Stimulated activated effector memory CD8-positive, alpha-beta T cell treated with anti-CD3 and anti-CD28 coated beads, Interleukin-12 subunit alpha, Interleukin-12 subunit beta, amount 100 ng/mL, for 72 hours (primary cell): ENCODE data around the gene GRPEL2.

ENCODE experiments used
- ATAC-seq: fragments of 150-1000 bp; cut with Tn5 transposase; 2 replicates; pipeline ENCODE4 v1.10.0; 2021
- DNase-seq, 2 donors: peaks; one replicate each; pipeline ENCODE4 v3.0.0; 2021 to 2022; ENCODE audit warnings: low spot score in 2 of 2
- H3K27ac Mint-ChIP-seq: one replicate; pipeline ENCODE4 v1.8.0; 2022; ENCODE audit warnings: mild to moderate bottlenecking, mixed read lengths
- H3K36me3 Mint-ChIP-seq: one replicate; pipeline ENCODE4 v1.8.0; 2022; ENCODE audit warnings: mild to moderate bottlenecking, mixed read lengths
- H3K4me1 Mint-ChIP-seq: one replicate; pipeline ENCODE4 v1.8.0; 2022; ENCODE audit warnings: mixed read lengths
- H3K4me3 Mint-ChIP-seq: one replicate; pipeline ENCODE4 v1.8.0; 2022; ENCODE audit warnings: mild to moderate bottlenecking, mixed read lengths
- H3K9me3 Mint-ChIP-seq: one replicate; pipeline ENCODE4 v1.8.0; 2022; ENCODE audit warnings: mixed read lengths

GRPEL2 gene

GRCh38 chr5:149345147-149345891 lies at the start of gene GRPEL2:
Gene GRPEL2 (plus strand): TSS chr5:149345499. CDS start chr5:149345540, 41 bp downstream.
- H3K27ac Mint-ChIP-seq: peak within 1 kb of the TSS; percentile 96
- DNase-seq: peak; percentile 81 to 95
- peak within 1 kb of the TSS; percentile 91 for H3K4me3 Mint-ChIP-seq
- peaks cover 52% of the 10 kb centered on the region for H3K36me3 Mint-ChIP-seq
- ATAC-seq: peak; percentile 96
- H3K9me3 Mint-ChIP-seq: no peaks in the 10 kb centered on the region
- peaks cover 47% of the 10 kb centered on the region for H3K4me1 Mint-ChIP-seq

DNA sequence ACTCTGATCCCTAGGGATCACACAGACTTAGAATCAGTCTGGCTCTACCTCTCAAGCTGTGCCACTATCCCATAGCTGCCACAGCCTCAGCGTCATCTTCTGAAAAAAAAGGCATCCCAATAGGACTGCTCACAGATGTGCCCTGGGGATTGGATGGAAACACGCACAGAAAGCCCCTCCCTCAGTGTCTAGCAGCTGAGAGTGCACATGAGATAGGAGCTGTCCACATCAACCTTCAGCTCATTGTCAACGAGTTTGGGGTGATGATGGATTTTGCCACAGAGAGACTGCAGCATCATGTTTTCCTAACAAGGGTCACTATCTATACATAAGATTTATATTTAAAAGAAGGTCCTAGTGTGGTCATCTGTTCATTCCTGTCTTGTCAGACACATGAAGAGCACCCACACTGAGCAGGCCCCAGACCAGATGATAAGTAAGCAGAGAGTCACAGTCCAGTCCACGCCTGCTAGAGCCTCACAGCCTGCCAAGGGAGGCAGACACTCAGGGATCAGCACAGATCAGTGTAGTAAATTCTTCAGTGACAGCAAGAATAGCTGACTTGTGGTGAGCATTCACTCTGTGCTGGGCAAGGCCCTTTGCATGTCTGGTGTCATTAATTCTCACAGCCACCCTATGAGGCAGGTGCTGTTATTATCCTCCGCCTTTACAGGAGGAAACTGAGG lies 47.8 kb upstream of the GRPEL2 start:
- no peak overlapping the region for H3K27ac Mint-ChIP-seq
- no peaks in the 10 kb centered on the region for H3K4me1 Mint-ChIP-seq
- ATAC-seq: no peak

GRCh38 chr5:149298163-149298562 lies 47.1 kb upstream of the GRPEL2 start:
- Mint-ChIP-seq H3K27ac (no peak overlapping the region), H3K9me3 (no peaks in the 10 kb centered on the region), H3K4me3 (no peak overlapping the region), H3K36me3 (no peaks in the 10 kb centered on the region), H3K4me1 (no peaks in the 10 kb centered on the region)
- ATAC-seq (no peak), DNase-seq (no peak)

More for the DNA sequence above, 47.8 kb upstream of the GRPEL2 start:
- Mint-ChIP-seq H3K4me3 (no peak overlapping the region), H3K36me3 (no peaks in the 10 kb centered on the region), H3K9me3 (no peaks in the 10 kb centered on the region)
- DNase-seq: no peak

DNA sequence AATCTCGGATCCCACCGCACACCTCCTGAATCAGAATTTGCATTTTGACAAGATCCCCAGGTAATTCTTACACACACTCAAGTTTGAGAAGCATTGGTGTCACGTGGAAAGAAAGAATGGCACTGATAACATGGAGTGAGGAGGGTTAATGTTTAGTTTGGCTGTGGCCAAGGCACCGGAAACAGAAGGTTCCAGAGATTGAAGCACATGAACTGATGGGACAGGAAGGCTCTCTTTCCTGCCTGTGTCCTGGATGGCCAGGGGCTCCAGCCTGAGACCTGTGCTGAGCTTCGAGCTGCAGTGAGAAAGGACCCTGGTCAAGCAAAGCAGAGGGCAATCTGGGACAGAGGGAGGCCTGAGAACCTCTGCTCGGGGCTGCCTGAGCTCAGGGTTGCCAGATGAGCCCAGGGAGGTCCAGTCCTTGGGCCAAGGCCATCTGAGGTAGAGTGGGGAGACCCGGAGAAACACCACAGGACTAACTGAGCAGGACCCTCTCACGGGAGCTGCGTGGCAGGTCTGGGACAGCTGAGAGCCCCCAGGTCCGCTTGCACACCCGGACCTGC lies 46.4 kb upstream of the GRPEL2 start:
- ATAC-seq (no peak), DNase-seq (no peak)
- H3K9me3 Mint-ChIP-seq: no peaks in the 10 kb centered on the region
- H3K4me1 Mint-ChIP-seq: no peaks in the 10 kb centered on the region
- H3K4me3 Mint-ChIP-seq: no peak overlapping the region
- no peaks in the 10 kb centered on the region for H3K36me3 Mint-ChIP-seq
- H3K27ac Mint-ChIP-seq: no peak overlapping the region

GRCh38 chr5:149299451-149300054 lies 45.7 kb upstream of the GRPEL2 start:
- no peak overlapping the region for H3K4me3 Mint-ChIP-seq
- no peaks in the 10 kb centered on the region for H3K4me1 Mint-ChIP-seq
- no peak for DNase-seq
- ATAC-seq: peak; percentile 35
- H3K36me3 Mint-ChIP-seq: no peaks in the 10 kb centered on the region
- H3K27ac Mint-ChIP-seq: no peak overlapping the region
- no peaks in the 10 kb centered on the region for H3K9me3 Mint-ChIP-seq

DNA sequence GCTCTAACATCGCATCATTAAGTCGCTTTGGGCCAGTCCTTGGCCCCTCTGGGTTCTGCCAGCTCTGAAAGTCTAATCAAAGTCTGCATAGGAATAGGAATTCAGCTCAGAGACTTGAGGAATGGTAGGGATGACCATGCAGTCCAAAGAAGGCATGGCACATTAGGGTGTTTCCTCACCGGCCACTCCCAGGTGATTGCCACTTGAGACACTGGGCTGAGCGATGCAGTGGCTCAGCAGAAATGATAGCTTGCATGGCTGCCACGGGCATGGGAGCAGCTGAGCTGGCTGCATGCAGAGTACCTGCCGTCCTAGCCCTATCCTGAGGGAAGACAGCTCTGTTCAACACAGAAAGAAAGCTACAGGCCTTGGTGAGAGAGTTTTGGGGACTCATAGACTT lies 44.9 kb upstream of the GRPEL2 start:
- no peaks in the 10 kb centered on the region for H3K9me3 Mint-ChIP-seq
- DNase-seq (no peak), ATAC-seq (no peak)
- no peak overlapping the region for H3K4me3 Mint-ChIP-seq
- H3K27ac Mint-ChIP-seq: no peak overlapping the region
- H3K36me3 Mint-ChIP-seq: no peaks in the 10 kb centered on the region
- no peaks in the 10 kb centered on the region for H3K4me1 Mint-ChIP-seq

DNA sequence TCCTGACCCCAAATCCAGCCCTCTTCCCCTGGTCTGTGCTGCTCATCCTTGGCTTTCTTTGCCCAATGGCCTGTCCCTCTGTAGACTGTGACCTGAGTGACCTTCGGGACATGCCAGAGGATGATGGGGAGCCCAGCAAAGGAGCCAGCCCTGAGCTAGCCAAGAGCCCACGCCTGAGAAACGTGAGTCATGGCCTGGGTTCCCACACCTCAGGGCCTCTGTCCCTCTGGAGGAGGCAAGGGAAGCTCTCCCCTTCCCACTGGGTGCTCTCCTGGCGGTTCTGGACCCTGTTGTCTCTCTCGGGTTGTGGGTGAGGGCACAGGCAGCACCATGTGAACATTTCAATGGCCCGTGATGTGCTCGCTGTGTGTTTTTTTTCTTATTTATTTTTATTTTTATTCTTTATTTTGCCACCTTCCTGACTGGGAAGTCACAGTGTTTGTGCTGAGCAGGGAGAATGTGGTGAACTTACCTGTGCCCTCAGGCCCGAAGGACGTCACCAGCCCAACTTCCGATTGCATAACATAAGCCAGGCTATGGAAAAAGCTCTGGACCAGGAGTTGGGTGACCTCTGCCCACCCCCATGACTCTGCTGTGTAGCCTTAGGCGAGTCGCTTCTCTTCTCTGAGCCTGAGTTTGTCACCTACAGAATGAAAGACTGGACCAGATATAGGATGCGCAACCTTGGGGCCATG lies 44.1 kb upstream of the GRPEL2 start:
- H3K36me3 Mint-ChIP-seq: no peaks in the 10 kb centered on the region
- DNase-seq (no peak), ATAC-seq (no peak)
- H3K4me1 Mint-ChIP-seq: no peaks in the 10 kb centered on the region
- no peak overlapping the region for H3K27ac Mint-ChIP-seq
- no peaks in the 10 kb centered on the region for H3K9me3 Mint-ChIP-seq
- no peak overlapping the region for H3K4me3 Mint-ChIP-seq

- H3K36me3 Mint-ChIP-seq: no peaks in the 10 kb centered on the region
- H3K27ac Mint-ChIP-seq: no peak overlapping the region
- no peaks in the 10 kb centered on the region for H3K4me1 Mint-ChIP-seq
- DNase-seq (no peak), ATAC-seq (no peak)
- H3K4me3 Mint-ChIP-seq: no peak overlapping the region
- H3K9me3 Mint-ChIP-seq: no peaks in the 10 kb centered on the region
Observed at GRCh38 chr5:149301744-149302380, 43.4 kb upstream of the GRPEL2 start.

DNA sequence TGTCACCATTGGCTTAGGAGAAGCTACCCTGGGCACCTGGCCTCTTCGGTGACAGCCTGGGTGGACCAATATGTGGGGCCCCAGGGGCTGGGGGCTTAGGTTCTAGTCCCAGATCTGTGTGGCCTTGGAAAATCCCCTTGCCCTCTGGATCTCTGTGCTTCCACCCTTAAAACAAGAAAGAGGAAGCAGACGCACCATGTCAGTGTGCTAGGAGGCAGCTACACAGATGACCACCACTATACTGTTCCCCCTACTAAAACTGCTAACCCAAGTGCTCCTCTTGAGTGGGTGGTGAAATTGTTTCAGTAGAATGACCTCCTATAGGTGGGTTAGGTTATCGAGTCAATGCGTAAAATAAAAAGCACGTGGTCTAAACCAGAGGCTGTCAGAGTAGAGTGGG lies 42.7 kb upstream of the GRPEL2 start:
- Mint-ChIP-seq H3K4me1 (no peaks in the 10 kb centered on the region), H3K27ac (no peak overlapping the region), H3K36me3 (no peaks in the 10 kb centered on the region), H3K4me3 (no peak overlapping the region), H3K9me3 (no peaks in the 10 kb centered on the region)
- ATAC-seq (no peak), DNase-seq (no peak)

- H3K9me3 Mint-ChIP-seq: no peaks in the 10 kb centered on the region
- no peaks in the 10 kb centered on the region for H3K36me3 Mint-ChIP-seq
- ATAC-seq: no peak
- H3K4me3 Mint-ChIP-seq: no peak overlapping the region
- H3K4me1 Mint-ChIP-seq: no peaks in the 10 kb centered on the region
- no peak overlapping the region for H3K27ac Mint-ChIP-seq
- no peak for DNase-seq
Observed at GRCh38 chr5:149303210-149303609, 42.1 kb upstream of the GRPEL2 start.

DNA sequence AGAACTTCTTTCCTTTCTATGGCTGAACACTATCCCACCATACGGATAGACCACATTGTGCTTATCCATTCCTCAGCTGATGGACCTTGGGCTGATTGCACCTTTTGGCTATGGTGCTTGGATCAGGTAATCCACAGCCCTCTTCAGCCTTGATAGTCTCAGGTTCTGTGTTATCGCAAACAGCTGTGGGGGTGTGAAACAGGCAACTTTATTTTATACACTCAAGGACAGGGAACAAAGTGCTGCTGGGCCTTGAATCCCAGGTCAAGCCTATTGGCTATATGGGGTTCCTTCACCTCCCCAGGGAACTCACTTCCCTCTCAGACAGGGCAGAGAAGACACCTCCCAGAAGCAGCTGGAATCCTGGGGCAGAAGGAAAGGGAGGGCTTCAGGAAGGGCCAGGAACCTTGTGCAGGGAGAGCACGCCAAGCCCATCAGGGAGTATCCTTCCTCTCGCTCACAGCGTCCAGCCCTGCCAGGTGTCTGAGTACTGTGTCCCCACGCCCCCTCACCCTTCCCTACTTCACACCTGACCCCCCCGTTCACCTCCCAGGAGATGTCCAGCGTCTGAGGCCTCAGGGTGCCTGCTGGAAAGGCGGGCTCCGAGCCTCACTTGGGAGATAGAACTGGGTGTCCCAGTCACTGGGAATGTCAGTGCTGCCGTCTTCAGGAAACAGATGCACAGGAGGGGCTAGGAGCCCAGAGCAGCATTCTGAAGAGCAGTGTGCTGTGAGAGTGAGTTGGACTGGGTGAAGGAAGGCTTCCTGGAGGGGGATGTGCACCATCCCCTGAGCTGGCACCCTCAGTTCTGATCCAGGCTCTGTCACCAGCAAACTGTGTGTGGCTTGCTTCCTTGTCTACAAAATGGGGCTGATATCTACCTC lies 40.9 kb upstream of the GRPEL2 start:
- no peak for ATAC-seq
- H3K4me1 Mint-ChIP-seq: no peaks in the 10 kb centered on the region
- no peak for DNase-seq
- no peaks in the 10 kb centered on the region for H3K9me3 Mint-ChIP-seq
- H3K36me3 Mint-ChIP-seq: no peaks in the 10 kb centered on the region
- no peak overlapping the region for H3K4me3 Mint-ChIP-seq
- no peak overlapping the region for H3K27ac Mint-ChIP-seq

DNA sequence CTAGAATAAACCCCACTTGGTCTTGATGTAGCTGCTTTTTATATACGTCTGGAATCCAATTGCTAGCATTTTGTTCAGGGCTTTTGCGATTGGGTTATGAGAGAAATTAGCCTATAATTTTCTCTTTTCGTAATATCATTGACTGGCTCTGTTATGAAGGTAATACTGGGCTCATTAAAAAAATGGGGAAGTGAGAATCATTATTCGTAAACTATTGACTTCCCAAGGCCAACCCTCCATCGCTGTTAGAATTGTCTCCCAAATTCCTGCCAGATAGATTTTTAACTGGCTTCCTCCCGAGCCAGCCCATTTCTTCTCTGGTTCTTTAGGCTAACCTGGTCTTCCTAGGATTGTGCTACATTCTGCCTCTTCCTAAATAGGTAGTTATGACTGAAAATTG lies 35.9 kb upstream of the GRPEL2 start:
- Mint-ChIP-seq H3K27ac (no peak overlapping the region), H3K4me3 (no peak overlapping the region), H3K36me3 (no peaks in the 10 kb centered on the region), H3K4me1 (no peaks in the 10 kb centered on the region), H3K9me3 (no peaks in the 10 kb centered on the region)
- DNase-seq (no peak), ATAC-seq (no peak)

- ATAC-seq: no peak
- no peaks in the 10 kb centered on the region for H3K36me3 Mint-ChIP-seq
- H3K9me3 Mint-ChIP-seq: no peaks in the 10 kb centered on the region
- no peak overlapping the region for H3K4me3 Mint-ChIP-seq
- H3K4me1 Mint-ChIP-seq: no peaks in the 10 kb centered on the region
- no peak for DNase-seq
- H3K27ac Mint-ChIP-seq: no peak overlapping the region
Observed at GRCh38 chr5:149310488-149310887, 34.8 kb upstream of the GRPEL2 start.

DNA sequence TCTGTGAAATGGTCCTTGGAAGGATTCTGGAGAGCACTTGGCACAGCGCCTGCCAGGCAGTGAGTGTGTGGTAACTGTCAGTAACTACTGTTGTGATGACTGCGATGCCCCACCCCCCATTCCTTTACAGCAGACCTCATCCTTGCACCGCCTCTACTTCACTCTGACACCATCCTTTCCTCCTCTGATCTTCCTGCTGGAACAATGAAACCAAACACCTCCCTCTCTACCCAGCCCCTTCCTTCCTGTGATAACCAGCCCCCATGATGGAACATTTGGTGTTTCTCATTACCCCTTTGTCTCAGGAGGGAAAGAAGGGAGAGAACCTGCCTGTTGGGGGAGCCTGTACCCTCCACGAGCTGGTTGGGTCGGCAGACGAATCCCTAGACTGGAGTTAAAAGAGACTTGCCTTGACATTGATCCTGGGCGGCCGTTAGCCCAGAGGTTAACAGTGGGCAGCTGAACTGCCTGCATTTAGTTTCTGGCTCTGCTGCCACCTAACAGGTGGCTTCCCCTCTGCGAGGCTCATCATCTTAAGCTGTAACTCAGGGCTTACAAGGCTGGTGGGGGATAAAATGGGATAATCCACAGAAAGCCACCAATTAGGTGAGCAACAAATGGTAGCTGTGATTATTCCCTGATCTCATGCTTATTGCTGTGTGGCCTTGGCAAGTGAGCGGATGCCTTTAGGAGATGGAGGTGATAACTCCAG lies 34.2 kb upstream of the GRPEL2 start:
- no peak for ATAC-seq
- H3K4me3 Mint-ChIP-seq: no peak overlapping the region

More for the DNA sequence above, 34.2 kb upstream of the GRPEL2 start:
- Mint-ChIP-seq H3K27ac (no peak overlapping the region), H3K36me3 (no peaks in the 10 kb centered on the region), H3K4me1 (no peaks in the 10 kb centered on the region), H3K9me3 (no peaks in the 10 kb centered on the region)
- DNase-seq: no peak
